Stimulated activated CD8-positive, alpha-beta memory T cell treated with anti-CD3 and anti-CD28 coated beads, Interleukin-12 subunit alpha, Interleukin-12 subunit beta, amount 100 ng/mL, for 1 hour (primary cell): Measurements from ENCODE around the gene CASS4.
"Not testable (repeated sequence)": the region's sequence is repeated elsewhere in the genome, so short reads cannot be mapped to it uniquely, and the experiment has no call there.

Experiments
- DNase-seq: peaks from one replicate; pipeline ENCODE4 v3.0.0-alpha.2; 2020; ENCODE audit warnings: low read depth

The CASS4 gene

GRCh38 chr20:56411759-56412472 is at the start of gene CASS4:
Gene CASS4 (plus strand): TSS chr20:56412260. CDS start chr20:56412459, 199 bp downstream.
- no peak for DNase-seq

- DNase-seq = no peak
Observed at GRCh38 chr20:56362833-56363413, 49.1 kb upstream of the CASS4 start.

- DNase-seq = no peak
Observed at GRCh38 chr20:56363491-56363890, 48.6 kb upstream of the CASS4 start.

- DNase-seq = no peak
Observed at GRCh38 chr20:56368351-56369134, 43.5 kb upstream of the CASS4 start.

- DNase-seq = no peak
Observed at GRCh38 chr20:56369179-56369578, 42.9 kb upstream of the CASS4 start.

GRCh38 chr20:56371977-56372376 is 40.1 kb upstream of the CASS4 start:
- no peak for DNase-seq

GRCh38 chr20:56372850-56373249 is 39.2 kb upstream of the CASS4 start:
- no peak for DNase-seq

GRCh38 chr20:56373942-56374341 is 38.1 kb upstream of the CASS4 start:
- DNase-seq = no peak

- DNase-seq = no peak
Observed at GRCh38 chr20:56376331-56376730, 35.7 kb upstream of the CASS4 start.

- no peak for DNase-seq
Observed at GRCh38 chr20:56378386-56378785, 33.7 kb upstream of the CASS4 start.

GRCh38 chr20:56380375-56380774 is 31.7 kb upstream of the CASS4 start:
- no peak for DNase-seq

GRCh38 chr20:56381501-56381900 is 30.6 kb upstream of the CASS4 start:
- no peak for DNase-seq

GRCh38 chr20:56382696-56383095 is 29.4 kb upstream of the CASS4 start:
- no peak for DNase-seq

- no peak for DNase-seq
Observed at GRCh38 chr20:56383334-56383733, 28.7 kb upstream of the CASS4 start.

GRCh38 chr20:56385130-56385529 is 26.9 kb upstream of the CASS4 start:
- no peak for DNase-seq

GRCh38 chr20:56386219-56386618 is 25.8 kb upstream of the CASS4 start:
- no peak for DNase-seq

GRCh38 chr20:56388882-56389281 is 23.2 kb upstream of the CASS4 start:
- no peak for DNase-seq

GRCh38 chr20:56389807-56390206 is 22.3 kb upstream of the CASS4 start:
- no peak for DNase-seq

- not testable (repeated sequence) for DNase-seq
Observed at GRCh38 chr20:56390396-56390795, 21.7 kb upstream of the CASS4 start.

GRCh38 chr20:56391037-56391436 is 21.0 kb upstream of the CASS4 start:
- no peak for DNase-seq

- DNase-seq = no peak
Observed at GRCh38 chr20:56391596-56392131, 20.4 kb upstream of the CASS4 start.

- DNase-seq = peak; percentile 99
Observed at GRCh38 chr20:56392132-56392880, 19.8 kb upstream of the CASS4 start, which contains the start of the genes AURKA and CSTF1. Gene AURKA (minus strand): TSS chr20:56392215. CDS start chr20:56388197, 4,018 bp downstream. Gene CSTF1 (plus strand): TSS chr20:56392645. CDS start chr20:56395553, 2,908 bp downstream.
